Measurements from ENCODE around the gene RAB3IL1.

The RAB3IL1 gene

DNA sequence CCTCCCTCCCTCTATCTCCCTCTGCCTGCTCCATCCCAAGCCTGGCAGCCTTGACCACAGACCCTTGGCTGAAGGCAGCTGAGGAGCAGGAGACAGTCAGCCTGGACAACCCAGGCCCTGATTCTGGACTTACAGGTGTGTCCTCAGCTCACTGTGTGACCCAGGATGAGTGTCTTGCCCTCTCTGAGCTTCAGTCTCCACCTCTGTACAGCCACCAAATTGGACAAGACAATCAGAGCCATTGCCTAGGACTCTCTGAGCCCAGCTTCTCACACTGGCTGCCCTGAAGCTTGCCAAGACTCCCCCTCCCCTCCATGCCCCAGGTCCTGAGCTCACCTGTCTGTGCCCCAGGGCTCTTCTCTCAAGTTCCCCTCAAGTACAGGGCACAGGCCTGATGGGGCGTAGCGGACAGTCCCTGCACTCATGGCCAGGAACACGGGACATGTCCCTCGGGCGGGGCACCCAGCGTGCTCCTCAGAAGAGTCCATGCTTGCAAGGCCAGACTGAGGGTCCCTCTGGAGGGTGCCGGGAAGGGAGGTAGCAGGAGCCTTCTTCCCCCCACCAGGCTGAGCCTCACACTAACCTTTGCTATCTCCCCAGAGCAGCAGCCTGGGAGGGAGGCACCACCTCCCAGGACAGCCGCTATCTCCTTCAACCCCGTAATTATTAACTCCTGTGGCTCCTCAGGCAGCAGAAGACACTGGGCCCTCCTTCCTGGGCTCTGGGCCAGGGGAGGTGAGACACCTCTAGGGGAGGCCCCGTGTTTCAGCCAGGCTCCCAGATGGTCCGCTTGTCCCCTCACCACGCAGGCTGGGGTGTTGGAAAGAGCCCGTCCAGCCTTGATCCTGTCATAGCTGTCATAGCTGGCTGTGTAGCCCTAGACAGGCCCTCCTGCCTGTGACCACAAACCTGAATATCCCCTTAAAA lies 2.6 kb upstream of the RAB3IL1 start:
- Histone ChIP-seq H3K27ac (no peak overlapping the region), H3K4me3 (no peak overlapping the region), H3K9ac (ENCODE audit: insufficient read length) (no peak overlapping the region), H3K9me3 (ENCODE audit: low read depth, low read length) (no peaks in the 10 kb centered on the region), H3K36me3 (ENCODE audit: insufficient read depth, low read length) (no peaks in the 10 kb centered on the region)
- TF ChIP-seq FOXP2 (optimal IDR thresholded peaks at IDR 0.05; ENCODE audit: control extremely low read depth, extremely low read length, insufficient read depth), result no peak
- no peak for TF ChIP-seq POLR2AphosphoS5 (IDR thresholded peaks at IDR 0.05; ENCODE audit: borderline replicate concordance, low read depth, low read length)
- no peak for TF ChIP-seq EZH2 (IDR thresholded peaks at IDR 0.05)
- DNase-seq (ENCODE audit: low read depth, low spot score), result no peak

GRCh38 chr11:61918938-61919704 lies 1.8 kb upstream of the RAB3IL1 start:
- no peak for TF ChIP-seq FOXP2 (optimal IDR thresholded peaks at IDR 0.05; ENCODE audit: control extremely low read depth, extremely low read length, insufficient read depth)
- TF ChIP-seq POLR2AphosphoS5 (IDR thresholded peaks at IDR 0.05; ENCODE audit: borderline replicate concordance, low read depth, low read length), result no peak
- no peak for TF ChIP-seq EZH2 (IDR thresholded peaks at IDR 0.05)
- no peak overlapping the region for H3K4me3 ChIP-seq
- H3K36me3 ChIP-seq (ENCODE audit: insufficient read depth, low read length), result no peaks in the 10 kb centered on the region
- no peak for DNase-seq (ENCODE audit: low read depth, low spot score)
- H3K9me3 ChIP-seq (ENCODE audit: low read depth, low read length), result no peaks in the 10 kb centered on the region
- H3K9ac ChIP-seq (ENCODE audit: insufficient read length), result no peak overlapping the region
- no peak overlapping the region for H3K27ac ChIP-seq

- no peak overlapping the region for H3K4me3 ChIP-seq
- H3K9ac ChIP-seq (ENCODE audit: insufficient read length), result no peak overlapping the region
- no peak for DNase-seq (ENCODE audit: low read depth, low spot score)
- no peaks in the 10 kb centered on the region for H3K9me3 ChIP-seq (ENCODE audit: low read depth, low read length)
- H3K36me3 ChIP-seq (ENCODE audit: insufficient read depth, low read length), result no peaks in the 10 kb centered on the region
- TF ChIP-seq EZH2 (IDR thresholded peaks at IDR 0.05) (no peak), POLR2AphosphoS5 (IDR thresholded peaks at IDR 0.05; ENCODE audit: borderline replicate concordance, low read depth, low read length) (no peak), FOXP2 (optimal IDR thresholded peaks at IDR 0.05; ENCODE audit: control extremely low read depth, extremely low read length, insufficient read depth) (no peak)
- no peak overlapping the region for H3K27ac ChIP-seq
Measured at GRCh38 chr11:61918251-61918937, 1.0 kb upstream of the RAB3IL1 start.

DNA sequence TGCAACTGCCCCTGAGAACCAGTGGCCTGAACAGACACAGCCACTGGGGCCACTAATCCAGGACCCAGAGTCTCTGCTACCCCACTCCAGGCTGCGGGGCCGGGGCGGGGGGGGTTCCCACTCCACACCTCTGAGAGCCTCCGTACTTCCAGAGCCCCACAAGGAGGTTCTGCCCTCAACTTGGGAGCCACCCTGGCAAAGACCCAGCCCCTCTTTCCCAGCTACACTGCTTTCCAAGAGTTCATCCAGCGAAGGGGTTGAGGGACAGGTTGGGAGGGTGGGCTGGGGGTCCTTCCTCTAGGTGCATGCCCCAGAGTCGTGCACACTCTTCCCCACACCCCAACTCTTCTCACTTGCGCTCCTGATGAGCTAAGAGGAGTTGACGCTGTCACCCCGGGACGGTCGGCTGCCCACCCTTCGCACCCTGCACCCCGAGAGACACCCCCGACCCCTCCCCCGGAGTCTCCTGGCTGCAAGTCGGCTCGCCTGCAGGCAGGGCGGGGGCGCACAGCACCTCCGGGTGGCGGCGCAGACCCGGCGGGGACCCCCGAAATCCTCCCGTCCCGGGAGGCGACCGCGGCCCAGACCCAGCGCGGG lies 531 bp downstream of the RAB3IL1 start:
- Histone ChIP-seq H3K9ac (ENCODE audit: insufficient read length) (peak overlapping the region; percentile 60), H3K9me3 (ENCODE audit: low read depth, low read length) (no peaks in the 10 kb centered on the region), H3K27ac (no peak overlapping the region), H3K4me3 (peak overlapping the region; percentile 79), H3K36me3 (ENCODE audit: insufficient read depth, low read length) (no peaks in the 10 kb centered on the region)
- TF ChIP-seq POLR2AphosphoS5 (IDR thresholded peaks at IDR 0.05; ENCODE audit: borderline replicate concordance, low read depth, low read length) (no peak), EZH2 (IDR thresholded peaks at IDR 0.05) (no peak), FOXP2 (optimal IDR thresholded peaks at IDR 0.05; ENCODE audit: control extremely low read depth, extremely low read length, insufficient read depth) (no peak)
- no peak for DNase-seq (ENCODE audit: low read depth, low spot score)

DNA sequence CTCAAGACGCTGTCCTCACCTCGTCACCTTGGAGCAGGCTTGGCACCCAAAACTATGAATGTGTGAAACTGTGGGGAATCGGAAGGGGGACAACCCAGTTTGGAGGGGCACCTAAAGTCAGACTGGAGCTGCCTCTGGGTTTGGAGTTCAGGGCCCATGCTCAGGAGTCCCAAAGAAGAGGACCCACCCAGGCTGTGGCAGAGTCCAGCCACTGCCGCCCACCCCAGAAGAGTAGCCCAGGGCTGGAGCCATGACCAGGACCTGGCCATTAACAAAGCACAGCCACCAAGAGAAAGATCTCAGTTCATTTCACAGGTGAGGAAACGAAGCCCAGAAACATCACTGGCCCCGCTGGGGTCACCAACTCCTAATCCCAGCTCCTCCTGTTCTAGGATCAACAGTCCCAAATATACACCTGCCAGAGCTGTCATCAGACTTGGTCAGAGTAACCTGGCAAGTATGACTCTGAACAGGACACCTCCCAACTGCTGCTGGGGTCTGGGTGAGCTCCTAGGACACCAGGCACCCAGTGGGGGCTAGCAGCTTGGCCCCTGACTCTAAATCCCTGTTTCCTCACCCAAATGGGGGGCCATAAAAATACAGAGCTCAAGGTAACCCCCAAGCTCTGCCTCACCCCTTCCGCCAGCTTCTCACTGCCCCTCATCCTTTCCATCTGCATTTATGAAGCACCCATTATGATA lies 2.7 kb downstream of the RAB3IL1 start:
- Histone ChIP-seq H3K4me3 (no peak overlapping the region), H3K9ac (ENCODE audit: insufficient read length) (no peak overlapping the region), H3K27ac (no peak overlapping the region), H3K36me3 (ENCODE audit: insufficient read depth, low read length) (no peaks in the 10 kb centered on the region), H3K9me3 (ENCODE audit: low read depth, low read length) (no peaks in the 10 kb centered on the region)
- DNase-seq (ENCODE audit: low read depth, low spot score), result no peak
- no peak for TF ChIP-seq POLR2AphosphoS5 (IDR thresholded peaks at IDR 0.05; ENCODE audit: borderline replicate concordance, low read depth, low read length)
- TF ChIP-seq EZH2 (IDR thresholded peaks at IDR 0.05), result no peak
- TF ChIP-seq FOXP2 (optimal IDR thresholded peaks at IDR 0.05; ENCODE audit: control extremely low read depth, extremely low read length, insufficient read depth), result no peak

- TF ChIP-seq FOXP2 (optimal IDR thresholded peaks at IDR 0.05; ENCODE audit: control extremely low read depth, extremely low read length, insufficient read depth) (no peak), POLR2AphosphoS5 (IDR thresholded peaks at IDR 0.05; ENCODE audit: borderline replicate concordance, low read depth, low read length) (no peak), EZH2 (IDR thresholded peaks at IDR 0.05) (no peak)
Measured at GRCh38 chr11:61913699-61914395, 3.5 kb downstream of the RAB3IL1 start.

More at GRCh38 chr11:61913699-61914395, 3.5 kb downstream of the RAB3IL1 start:
- H3K9me3 ChIP-seq (ENCODE audit: low read depth, low read length), result no peaks in the 10 kb centered on the region
- no peaks in the 10 kb centered on the region for H3K36me3 ChIP-seq (ENCODE audit: insufficient read depth, low read length)
- H3K4me3 ChIP-seq, result no peak overlapping the region
- DNase-seq (ENCODE audit: low read depth, low spot score), result no peak
- H3K9ac ChIP-seq (ENCODE audit: insufficient read length), result no peak overlapping the region
- no peak overlapping the region for H3K27ac ChIP-seq

Data from SK-N-MC (cell line).